NCI-H2227 (cell line): ENCODE results near the gene L3MBTL1.
"Not testable (repeated sequence)": the region's sequence is repeated elsewhere in the genome, so short reads cannot be mapped to it uniquely, and the experiment has no call there.

Source experiments
- DNase-seq: peaks from one replicate; lab custom pipeline; 2025; ENCODE audit not compliant: unreplicated experiment; lab: John Stamatoyannopoulos, UW

Gene L3MBTL1

GRCh38 chr20:43502021-43502420 is 5.5 kb upstream of the L3MBTL1 start:
- not testable (repeated sequence) for DNase-seq

DNA sequence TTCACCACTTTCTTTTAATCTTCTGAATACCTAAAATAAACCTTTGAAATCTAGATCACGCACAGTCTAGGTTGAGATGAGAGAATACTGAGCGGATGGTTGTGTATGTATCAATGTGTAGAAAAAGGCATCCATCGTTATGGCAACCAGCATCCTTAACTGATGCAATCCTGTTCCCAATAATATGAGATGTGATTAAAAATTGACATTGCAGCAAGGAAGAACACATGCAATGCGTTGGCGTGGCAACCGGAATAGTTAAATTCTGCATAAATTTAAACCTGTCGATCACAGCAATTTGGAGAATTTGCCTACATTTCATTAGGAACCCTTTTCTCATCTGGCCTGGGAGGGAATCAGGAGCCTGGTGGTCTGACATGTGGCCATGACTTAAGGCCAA is 1.3 kb upstream of the L3MBTL1 start:
- no peak for DNase-seq

GRCh38 chr20:43508106-43508505 is 609 bp downstream of the L3MBTL1 start:
- DNase-seq: peak; percentile 40

DNA sequence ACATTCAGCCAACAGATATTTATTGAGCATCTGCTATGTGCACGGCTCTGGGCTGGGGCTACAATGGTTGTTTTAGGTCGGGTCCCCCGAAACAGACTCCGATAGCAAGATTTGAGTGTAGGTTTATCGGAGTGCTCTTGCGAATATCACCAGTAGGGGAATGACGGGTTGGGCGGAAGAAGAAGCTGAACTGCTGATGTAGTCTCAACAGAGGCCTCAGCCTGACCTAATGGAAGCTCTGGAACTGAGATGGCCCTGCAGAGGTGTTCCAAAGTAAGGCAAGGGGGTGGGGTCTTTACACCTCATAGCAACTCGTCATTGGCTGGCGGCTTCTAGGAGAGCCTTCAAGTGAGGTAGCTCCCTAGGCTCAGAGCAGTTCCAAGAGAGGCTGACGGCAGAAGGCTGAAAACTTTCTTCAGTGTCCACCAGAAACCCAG is 1.1 kb downstream of the L3MBTL1 start:
- DNase-seq: no peak

- DNase-seq: no peak
These were observed 4.4 kb downstream of the L3MBTL1 start for GRCh38 chr20:43511879-43512278.

- DNase-seq: no peak
These were observed 6.0 kb downstream of the L3MBTL1 start for GRCh38 chr20:43513372-43513930.

DNA sequence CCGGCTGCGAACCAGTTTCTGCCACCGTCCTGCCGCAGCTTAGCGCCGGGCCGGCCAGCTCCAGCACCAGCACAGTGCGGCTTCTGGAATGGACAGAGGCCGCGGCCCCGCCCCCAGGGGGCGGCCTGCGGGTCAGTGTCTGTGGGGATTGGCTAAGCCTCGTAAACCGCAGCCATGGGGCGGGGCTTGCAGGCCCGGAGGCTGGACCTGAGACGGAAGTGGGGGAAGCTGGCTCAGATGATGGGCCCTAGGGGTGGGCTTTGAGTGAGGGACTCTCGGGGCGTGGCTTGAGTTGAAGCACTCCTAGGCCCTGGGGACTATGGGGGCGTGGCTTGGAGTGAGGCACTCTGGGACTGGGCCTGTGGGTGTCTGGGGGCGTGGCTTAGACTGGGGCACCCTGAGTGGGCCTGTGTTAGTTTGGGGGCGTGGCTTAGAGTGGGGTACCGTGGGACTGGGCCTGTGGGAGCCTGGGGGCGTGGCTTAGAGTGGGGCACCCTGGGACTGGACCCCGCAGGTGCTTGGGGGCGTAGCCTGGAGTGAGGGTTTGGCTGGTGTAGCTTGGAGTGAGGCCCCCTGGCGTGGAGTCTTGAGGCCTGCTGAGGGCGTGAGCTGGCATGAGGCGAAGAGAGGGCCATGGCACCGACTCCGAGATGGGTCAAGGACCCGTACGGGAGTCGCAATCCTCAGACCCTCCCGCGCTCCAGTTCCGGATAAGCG is 6.6 kb downstream of the L3MBTL1 start:
- DNase-seq: peak; percentile 99

GRCh38 chr20:43514648-43514999 is 7.1 kb downstream of the L3MBTL1 start:
- DNase-seq: peak; percentile 82

GRCh38 chr20:43515628-43516027 is 8.1 kb downstream of the L3MBTL1 start:
- DNase-seq: no peak

DNA sequence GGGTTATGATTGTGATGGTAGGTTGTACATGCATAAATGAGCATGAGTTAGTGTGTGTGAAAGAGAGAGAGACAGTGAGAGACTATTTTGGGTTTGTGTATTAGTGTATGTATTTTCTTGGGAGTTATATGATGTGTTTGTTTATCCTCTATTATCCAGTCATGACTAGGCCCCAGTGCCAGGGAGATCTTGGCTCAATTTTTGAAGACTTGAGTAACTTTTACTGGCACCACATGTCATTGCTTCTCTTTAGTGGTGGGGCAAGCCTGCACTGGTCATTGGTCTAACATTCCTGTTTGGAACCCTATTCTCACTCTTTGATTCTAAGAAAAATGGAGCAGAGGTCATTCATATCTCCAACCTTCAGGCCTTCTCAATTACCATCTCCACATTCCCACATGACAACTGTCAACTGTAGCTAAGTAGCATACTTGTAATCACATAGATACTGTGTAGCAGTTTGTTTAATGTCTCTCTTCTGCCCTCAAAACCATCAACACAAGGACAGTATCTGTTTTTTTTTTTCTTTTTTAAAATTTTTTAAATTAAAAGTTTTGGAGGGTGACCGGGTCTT is 8.8 kb downstream of the L3MBTL1 start:
- DNase-seq: no peak

DNA sequence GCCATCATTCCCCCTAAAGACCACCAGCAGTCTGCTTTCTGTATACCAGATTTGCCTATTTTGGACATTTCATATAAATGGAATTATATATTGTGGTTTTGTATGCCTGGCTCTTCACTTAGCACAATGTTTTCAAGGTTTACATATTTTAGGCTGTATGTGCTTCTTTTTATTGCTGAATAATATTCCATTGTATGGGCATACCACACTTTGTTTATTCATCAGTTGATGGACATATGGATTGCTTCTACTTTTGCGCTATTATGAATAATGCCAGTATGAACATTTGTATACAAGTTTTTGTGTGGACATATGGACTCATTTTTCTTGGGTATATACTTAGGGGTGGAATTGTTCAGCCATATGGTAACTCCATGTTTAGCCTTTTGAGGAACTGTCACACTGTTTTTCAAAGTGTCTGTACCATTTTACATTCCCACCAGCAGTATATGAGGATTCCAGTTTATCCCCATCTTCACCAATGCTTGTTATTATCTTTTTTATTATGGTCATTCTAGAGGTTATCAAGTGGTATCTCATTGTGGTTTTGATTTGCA is 12.7 kb downstream of the L3MBTL1 start:
- no peak for DNase-seq

- no peak for DNase-seq
These were observed 17.5 kb downstream of the L3MBTL1 start for GRCh38 chr20:43525021-43525420.

DNA sequence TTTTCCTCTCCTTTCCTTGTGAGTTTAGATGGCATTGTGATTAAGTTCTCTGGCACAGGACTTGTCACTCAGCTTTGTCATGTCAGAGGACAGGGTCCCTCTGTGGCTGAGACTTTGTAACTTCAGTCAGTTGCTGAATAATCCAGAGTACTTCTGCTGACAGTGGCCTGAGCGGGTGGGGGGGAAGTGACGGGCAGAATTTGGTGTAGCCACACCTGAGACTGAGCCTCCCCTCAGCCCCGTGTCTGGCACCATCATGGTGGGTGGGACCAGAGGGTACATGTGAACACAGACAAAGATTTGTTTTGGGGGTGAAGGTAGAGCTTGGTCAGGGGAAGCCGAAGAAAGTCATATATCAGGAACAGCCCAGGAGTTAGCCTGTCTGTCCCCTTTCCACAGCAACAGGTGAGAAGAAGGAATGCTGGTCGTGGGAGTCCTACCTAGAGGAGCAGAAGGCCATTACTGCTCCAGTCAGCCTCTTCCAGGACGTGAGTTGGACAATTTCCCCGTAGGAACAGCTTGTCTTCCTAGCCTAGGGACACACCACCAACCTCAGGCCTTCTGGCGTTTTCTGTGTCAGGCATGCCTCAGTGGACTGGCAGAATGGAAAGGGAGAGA is 20.9 kb downstream of the L3MBTL1 start:
- DNase-seq: no peak

GRCh38 chr20:43529051-43529450 is 21.6 kb downstream of the L3MBTL1 start:
- DNase-seq: no peak

- DNase-seq: no peak
These were observed 22.1 kb downstream of the L3MBTL1 start for GRCh38 chr20:43529457-43530153.

- no peak for DNase-seq
These were observed 23.0 kb downstream of the L3MBTL1 start for GRCh38 chr20:43530321-43531090.

- no peak for DNase-seq
These were observed 23.6 kb downstream of the L3MBTL1 start for GRCh38 chr20:43531091-43531443.

DNA sequence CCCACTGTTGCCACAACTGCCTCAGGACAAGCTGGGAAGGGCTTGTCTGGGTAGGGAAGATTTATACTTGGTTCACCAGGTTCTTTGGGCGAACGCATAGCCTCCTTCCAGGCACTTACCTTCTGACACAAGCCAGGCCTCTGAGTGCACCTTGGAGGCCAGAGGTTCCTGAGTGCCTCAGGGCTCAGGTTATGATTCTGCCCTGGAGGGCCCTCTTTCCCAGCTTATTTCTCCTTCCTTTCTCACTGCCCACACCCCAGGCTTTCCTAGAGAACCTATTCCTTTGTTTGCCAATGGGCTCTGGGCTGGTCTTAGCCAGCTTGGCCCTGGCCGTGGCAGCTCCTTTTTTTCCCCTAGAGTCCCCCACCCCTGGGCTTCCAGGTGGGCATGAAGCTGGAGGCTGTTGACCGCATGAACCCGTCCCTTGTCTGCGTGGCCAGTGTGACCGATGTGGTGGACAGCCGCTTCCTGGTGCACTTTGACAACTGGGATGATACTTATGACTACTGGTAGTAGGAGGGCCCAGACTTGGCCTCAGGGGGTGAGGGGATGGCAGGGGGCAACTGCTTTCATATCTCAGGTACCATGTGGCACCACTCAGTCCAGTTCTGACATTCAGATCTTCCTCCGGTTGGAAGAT is 25.0 kb downstream of the L3MBTL1 start:
- no peak for DNase-seq

GRCh38 chr20:43533060-43533459 is 25.6 kb downstream of the L3MBTL1 start:
- DNase-seq: no peak

GRCh38 chr20:43534016-43534415 is 26.5 kb downstream of the L3MBTL1 start:
- no peak for DNase-seq
